ENCODE results near the gene ILKAP.

Gene ILKAP

DNA sequence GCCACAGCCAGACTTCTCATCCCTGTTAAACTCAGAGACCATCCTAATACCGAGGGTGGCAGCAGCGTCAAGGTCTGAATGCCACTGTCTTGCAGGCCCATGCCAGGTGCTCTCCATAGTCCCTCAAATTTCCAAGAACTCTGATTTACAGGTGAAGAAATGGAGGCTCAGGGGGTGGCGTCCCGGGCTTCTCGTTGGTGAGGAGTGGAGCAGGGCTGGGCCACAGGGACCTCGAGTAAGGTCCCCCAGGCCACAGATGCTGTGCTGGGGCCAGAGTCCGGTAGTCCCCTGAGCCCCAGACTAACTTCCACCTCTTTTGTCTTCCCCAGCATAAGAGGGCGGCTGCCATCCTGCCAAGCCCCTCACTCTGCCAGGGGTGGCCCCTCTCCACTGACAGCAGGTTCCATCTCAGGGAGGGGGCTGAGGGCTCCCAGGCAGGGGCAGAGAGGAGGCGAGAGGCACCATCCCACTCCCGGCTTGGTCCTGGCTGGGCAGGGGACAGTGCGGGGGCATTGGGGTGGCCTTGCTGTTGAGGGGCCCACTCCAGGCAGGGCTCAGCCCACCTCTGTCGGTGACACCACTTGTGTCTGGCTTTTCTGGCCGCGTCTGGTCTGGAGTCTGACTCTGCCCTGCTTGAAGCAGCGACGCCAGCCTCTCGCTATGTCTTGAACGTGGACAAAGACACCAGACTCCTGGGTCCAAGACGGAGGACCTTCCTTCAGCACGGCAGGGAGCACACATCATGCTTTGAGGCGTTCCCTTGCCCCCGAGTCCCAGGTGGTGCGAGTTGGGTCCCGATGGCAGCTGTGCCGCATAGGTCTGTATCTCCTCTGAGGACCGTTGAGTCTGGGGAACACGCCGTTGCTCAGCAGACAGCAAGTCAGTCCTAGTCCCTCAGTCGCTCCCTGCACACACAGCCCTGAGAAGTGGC is 80.9 kb downstream of the ILKAP start:
- H3K27me3 ChIP-seq (ENCODE audit: insufficient read depth, low read length) = 0 out of 2 replicates have a peak, but pooled peaks cover 3% of the 10 kb centered on the region
- H3K27ac ChIP-seq (ENCODE audit: low read depth, low read length) = no peak overlapping the region
- H3K36me3 ChIP-seq (ENCODE audit: insufficient read depth, low read length) = no peaks in the 10 kb centered on the region
- 93% methylated on average over 29 of the region's 29 CpGs for WGBS
- H3K9me3 ChIP-seq (ENCODE audit: insufficient read depth, low read depth, low read length) = no peaks in the 10 kb centered on the region
- no peak overlapping the region for H3K4me3 ChIP-seq (ENCODE audit: low read length)
- H3K9ac ChIP-seq (ENCODE audit: low read depth, low read length) = no peak overlapping the region
- H3K4me1 ChIP-seq (ENCODE audit: insufficient read depth, low read length) = no peaks in the 10 kb centered on the region

DNA sequence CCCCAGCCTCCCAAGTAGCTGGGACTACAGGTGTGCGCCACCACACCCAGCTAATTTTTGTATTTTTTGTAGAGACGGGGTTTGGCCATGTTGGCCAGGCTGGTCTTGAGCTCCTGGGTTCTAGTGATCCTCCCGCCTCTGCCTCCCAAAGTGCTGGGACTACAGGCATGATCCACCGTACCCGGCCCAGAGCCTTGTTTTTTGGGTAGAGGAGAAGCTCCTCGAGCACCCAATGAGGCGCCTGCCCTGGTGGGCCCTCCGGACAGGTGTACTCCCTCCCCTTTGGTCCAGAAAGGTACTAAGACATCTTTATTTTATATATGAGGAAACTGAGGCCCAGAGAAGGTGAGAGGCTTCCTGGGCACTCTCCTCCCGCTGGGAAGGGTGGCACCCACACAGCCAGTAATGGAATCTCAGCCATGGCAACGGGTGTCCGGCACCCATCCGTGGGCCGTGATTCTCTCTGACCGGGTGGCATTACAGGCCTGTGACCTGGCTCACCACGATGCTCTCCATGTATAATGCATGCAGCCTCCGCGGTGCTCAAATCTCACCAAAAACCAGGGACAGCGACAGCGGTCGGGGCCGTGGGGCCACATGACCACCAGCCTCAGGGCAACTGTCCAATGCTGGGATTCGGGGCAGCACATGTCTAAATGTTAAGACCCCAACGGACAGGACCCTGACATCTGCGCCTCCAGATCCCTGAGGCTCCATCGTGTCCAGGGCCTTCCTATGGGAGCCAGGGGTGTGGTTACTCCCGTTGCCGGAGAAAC is 81.8 kb downstream of the ILKAP start:
- no peaks in the 10 kb centered on the region for H3K9me3 ChIP-seq (ENCODE audit: insufficient read depth, low read depth, low read length)
- H3K36me3 ChIP-seq (ENCODE audit: insufficient read depth, low read length) = no peaks in the 10 kb centered on the region
- WGBS = 91% methylated on average over 26 of the region's 27 CpGs
- no peak overlapping the region for H3K27ac ChIP-seq (ENCODE audit: low read depth, low read length)
- H3K4me3 ChIP-seq (ENCODE audit: low read length) = no peak overlapping the region
- H3K27me3 ChIP-seq (ENCODE audit: insufficient read depth, low read length) = 0 out of 2 replicates have a peak, but pooled peaks cover 3% of the 10 kb centered on the region
- no peak overlapping the region for H3K9ac ChIP-seq (ENCODE audit: low read depth, low read length)
- no peaks in the 10 kb centered on the region for H3K4me1 ChIP-seq (ENCODE audit: insufficient read depth, low read length)

DNA sequence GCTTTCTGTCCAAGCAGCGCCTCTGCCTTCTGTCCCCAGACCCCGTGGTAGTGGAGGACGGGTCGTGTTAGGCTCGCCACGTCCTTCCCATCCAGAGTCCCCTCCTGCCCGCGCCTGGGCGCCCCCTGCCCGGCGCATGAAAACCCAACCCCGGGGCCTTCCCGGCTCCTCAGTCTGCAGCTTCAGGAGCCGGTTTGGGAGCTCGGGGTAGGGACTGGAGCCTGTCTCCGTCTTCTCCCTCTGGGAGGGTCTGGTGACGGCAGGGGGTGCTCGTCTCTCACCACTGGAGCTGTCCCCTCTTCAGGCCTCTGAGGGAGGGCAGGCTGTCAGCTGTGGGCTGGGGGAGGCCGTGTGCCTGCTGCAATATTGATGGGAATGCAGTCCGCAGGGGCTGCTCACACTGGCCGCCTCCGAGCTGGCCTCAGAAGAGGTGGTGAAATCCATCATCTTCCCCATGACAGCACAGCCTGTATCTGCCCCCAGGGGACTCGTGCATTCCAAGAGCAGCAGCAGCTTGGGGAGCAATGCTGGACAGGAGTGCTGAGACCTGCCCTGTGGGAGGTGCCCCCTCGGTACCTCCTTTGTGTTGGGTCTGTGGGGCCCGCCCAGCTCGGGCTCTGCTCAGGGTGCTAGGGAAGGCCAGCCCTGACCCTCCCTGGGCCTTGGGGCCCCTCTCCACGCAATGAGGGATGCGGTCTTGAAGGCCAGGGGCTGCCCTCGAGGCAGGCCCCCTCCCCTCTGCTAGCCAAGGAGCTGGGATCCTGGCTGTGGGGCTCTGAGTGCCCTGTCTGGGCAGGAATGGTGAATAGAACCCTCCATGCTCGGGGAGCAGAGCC is 82.8 kb downstream of the ILKAP start:
- 50% methylated on average over 30 of the region's 30 CpGs for WGBS
- Histone ChIP-seq H3K27me3 (ENCODE audit: insufficient read depth, low read length) (0 out of 2 replicates have a peak, but pooled peaks cover 3% of the 10 kb centered on the region), H3K36me3 (ENCODE audit: insufficient read depth, low read length) (no peaks in the 10 kb centered on the region), H3K4me1 (ENCODE audit: insufficient read depth, low read length) (no peaks in the 10 kb centered on the region), H3K9me3 (ENCODE audit: insufficient read depth, low read depth, low read length) (no peaks in the 10 kb centered on the region), H3K4me3 (ENCODE audit: low read length) (no peak overlapping the region), H3K27ac (ENCODE audit: low read depth, low read length) (no peak overlapping the region), H3K9ac (ENCODE audit: low read depth, low read length) (no peak overlapping the region)
